GM19395 (cell line): ENCODE results near the gene GKAP1.
"Not testable (repeated sequence)": the region's sequence is repeated elsewhere in the genome, so short reads cannot be mapped to it uniquely, and the experiment has no call there.

ENCODE experiments used
- ATAC-seq: cut with Tn5 transposase; IDR thresholded peaks from one replicate; pipeline ENCODE4 v1.9.1; 2021; ENCODE audit warnings: mild to moderate bottlenecking, moderate library complexity; ENCODE audit not compliant: unreplicated experiment

The GKAP1 gene

GRCh38 chr9:83733739-83734138 lies 83.8 kb downstream of the GKAP1 start:
- no peak for ATAC-seq

DNA sequence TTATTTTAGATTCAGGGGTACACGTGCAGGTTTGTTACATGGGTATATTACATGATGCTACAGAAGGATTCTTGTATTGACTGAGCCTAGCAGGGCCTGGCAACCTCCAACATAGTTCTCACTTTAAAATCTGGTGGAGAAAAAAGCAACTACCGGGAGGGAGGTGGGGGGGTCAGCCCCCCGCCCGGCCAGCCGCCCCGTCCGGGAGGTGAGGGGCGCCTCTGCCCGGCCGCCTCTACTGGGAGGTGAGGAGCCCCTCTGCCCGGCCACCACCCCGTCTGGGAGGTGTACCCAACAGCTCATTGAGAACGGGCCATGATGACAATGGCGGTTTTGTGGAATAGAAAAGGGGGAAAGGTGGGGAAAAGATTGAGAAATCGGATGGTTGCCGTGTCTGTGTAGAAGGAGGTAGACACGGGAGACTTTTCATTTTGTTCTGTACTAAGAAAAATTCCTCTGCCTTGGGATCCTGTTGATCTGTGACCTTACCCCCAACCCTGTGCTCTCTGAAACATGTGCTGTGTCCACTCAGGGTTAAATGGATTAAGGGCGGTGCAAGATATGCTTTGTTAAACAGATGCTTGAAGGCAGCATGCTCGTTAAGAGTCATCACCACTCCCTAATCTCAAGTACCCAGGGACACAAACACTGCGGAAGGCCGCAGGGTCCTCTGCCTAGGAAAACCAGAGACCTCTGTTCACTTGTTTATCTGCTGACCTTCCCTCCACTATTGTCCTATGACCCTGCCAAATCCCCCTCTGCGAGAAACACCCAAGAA lies 88.8 kb downstream of the GKAP1 start:
- ATAC-seq: not testable (repeated sequence)

GRCh38 chr9:83724436-83724835 lies 93.1 kb downstream of the GKAP1 start:
- ATAC-seq: no peak

DNA sequence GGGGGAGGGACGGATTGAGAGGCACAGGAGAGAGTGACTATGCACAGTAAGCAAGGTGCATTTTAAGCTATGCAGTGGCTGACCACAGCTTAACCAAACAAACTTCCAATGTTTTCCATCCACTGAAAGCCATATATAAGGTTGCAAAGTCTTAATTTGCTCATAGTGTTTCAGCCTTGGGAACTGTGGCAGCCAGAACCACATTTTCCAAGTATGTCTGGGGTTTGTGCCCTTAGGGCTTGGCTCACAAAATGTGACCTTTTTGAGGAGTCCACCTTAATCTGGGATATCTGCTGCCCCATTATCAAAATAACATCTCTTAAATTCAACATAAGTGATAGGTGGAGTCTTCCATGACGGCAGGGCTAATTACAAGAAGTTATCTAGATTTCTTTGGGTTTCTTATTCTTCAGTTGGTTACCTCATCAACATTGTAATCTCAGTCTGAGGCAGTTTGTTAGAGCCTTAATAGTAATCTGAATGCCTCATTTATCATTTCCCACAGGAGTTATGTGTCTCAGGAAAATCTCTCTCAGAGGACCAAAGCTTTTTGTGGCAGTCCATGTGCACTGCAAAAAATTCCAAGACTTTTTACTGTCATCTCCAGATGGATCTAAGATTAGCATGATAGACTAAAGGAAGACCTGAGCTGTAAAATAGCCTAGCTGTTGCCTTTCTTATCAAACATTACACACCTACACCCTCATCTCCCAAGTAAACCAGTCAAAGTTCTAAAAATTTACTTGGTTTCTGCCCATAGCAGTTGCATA lies 94.7 kb downstream of the GKAP1 start:
- ATAC-seq: no peak

GRCh38 chr9:83721509-83721908 lies 96.1 kb downstream of the GKAP1 start:
- ATAC-seq: no peak

GRCh38 chr9:83715794-83716193 lies 101.8 kb downstream of the GKAP1 start:
- ATAC-seq: no peak

GRCh38 chr9:83715221-83715620 lies 102.3 kb downstream of the GKAP1 start:
- no peak for ATAC-seq

DNA sequence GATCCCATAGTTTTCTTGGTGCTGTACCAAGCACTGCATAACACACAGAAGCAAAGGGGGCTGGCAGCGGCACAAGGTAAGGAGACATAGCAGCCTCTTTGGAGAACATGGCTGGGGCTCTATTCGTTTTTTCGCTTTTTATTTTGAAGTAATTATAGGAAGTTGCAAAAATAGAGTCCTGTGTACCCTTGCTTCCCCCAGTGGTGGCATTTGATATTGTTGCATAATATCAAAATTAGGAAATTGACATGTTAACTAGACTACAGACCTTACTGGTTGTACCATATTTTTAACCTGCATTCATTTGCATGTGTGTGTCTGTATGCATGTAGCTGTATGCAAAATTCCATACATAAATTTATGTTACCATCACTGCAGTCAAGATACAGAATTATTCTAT lies 103.2 kb downstream of the GKAP1 start:
- ATAC-seq: no peak

DNA sequence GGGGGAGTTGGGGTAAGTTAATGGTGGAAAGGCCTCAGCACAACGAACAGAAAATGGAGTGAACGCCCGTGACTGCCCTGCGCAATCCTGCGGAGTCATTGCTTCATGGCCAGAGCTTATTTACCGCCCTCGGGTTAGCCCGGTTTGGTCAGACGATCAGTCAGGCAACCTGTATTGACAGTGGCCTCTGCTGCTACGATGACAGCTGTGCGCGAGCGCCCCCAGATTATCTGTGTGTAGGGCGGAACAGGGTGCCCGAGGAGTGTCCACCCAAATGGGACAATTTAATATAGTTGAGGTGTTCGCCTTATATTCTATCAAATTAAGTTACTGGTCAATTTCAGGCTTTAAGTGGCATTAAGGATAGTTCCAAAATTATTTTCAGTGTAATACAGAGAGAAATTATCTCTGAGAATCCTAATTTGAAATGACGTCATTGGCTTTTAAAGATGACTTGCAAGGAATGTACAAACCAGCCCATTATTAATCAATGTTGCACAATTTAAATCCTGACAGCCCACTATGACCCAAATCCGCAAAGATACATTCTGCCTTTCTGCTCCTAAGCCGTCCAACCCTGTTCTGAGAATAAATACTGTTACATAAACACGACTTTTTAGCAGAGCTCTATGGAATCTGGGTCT lies 108.9 kb downstream of the GKAP1 start:
- peak; percentile 62 for ATAC-seq

DNA sequence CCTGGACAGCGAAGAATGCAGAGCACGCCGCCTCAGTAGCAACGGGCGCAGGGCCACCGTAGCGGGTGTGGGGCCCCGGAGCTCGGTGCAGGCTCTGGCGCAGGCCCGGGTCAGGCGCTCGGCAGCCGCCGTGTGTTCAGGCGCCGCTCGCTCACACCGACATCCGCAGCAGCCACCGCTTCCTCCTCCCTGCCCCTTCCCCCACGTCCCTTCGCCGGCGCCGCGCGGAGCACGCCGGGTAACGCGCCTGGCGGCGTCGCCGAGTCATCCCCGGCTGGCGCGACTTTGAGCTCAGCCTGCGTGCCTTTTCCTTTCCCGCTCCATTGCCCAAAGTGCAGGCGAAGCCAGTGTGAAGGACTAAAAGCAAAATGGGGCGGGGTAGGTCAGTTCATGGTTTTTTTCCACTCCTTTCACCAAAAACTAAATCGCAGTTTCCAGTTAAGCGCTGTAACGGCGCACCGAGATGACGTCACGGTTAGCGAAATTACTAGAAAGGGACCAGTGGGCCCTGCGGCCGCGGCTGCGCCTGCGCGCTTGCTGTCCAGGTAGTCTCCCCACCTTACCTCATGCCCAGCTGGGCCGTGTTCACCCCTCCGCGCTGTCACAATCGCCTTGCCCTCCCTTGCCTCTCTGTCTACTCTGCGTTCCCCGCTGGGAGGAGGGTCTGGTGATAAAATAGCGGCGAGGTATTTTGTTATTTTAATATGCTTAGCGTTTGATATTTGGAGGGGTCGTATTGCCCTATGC lies 109.6 kb downstream of the GKAP1 start, which contains the start of gene UBQLN1:
UBQLN1 (minus strand) TSS at position 191 of the 747 bp plus-strand sequence. CDS start 279 bp downstream, outside the sequence.
- ATAC-seq: peak; percentile 81

GRCh38 chr9:83707518-83707767 lies 110.1 kb downstream of the GKAP1 start:
- ATAC-seq: peak; percentile 61

DNA sequence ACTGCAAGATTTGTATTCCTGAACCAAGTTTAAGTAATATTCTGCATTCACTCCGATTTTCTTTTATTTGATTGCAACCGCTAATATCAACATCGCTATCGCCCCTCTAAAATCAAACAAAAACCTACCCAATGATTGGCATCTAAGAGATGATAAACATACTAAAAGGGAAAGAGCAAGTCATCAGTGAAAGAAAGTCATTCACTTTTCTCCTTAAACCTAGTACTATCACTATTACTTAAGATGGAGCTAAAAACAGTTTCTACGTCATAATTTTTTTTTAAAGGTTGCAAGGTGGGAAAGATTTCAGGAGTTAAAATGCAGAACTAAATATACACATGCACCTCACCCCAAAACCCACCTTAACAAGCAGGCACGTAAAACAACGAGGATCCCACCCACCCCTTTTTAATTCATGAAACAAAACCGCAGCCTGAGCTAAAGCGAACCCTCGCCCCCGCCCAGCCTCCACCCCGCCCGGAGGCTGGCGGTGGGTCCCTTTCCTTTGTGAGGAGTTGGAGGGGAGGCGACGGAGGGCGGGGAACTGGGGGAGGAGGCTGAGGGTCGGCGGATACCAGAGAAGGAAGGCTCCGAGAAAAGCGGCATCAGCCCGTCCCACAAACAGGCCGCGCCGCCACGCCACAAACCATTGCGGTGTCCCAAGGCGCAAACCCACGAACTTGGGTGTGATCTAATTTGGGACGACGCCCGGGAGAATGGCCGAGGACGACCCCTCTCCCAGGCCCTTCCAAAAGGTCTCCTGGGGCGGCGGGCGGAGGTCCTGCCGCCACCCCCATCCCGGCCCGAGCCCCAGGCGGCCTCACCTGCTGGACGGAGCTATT lies 110.7 kb downstream of the GKAP1 start:
- ATAC-seq: peak; percentile 26

DNA sequence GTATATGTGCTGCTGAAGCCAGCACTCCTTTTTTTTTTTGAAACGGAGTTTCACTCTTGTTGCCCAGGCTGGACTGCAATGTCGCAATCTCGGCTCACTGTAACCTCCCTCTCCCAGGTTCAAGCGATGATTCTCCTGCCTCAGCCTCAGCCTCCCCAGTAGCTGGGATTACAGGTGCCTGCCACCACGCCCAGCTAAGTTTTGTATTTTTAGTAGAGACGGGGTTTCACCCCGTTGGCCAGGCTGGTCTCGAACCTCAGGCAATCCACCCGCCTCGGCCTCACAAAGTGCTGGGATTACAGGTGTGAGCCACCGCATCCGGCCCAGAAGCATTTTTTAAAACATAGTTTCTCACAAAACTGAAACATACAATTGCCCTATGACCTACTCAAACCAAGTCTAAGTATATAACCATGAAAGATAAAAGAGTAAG lies 112.3 kb downstream of the GKAP1 start:
- not testable (repeated sequence) for ATAC-seq

DNA sequence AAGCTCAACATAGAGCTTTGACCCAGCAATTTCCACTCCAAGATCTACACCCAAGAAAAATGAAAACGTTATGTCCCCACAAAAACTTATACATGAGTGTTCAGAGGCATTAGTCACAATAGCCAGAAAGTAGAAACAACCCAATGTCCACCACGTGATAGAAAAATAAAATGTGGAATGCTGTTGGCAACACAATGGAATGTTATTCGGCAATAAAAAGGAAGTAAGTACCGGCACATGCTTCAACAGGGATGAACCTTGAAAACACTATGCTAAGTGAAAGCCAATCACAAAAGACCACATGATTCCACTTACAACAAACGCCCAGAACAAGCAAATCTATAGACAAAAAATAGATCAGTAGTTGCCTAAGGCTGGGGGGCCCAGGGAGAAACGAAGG lies 115.8 kb downstream of the GKAP1 start:
- no peak for ATAC-seq

- ATAC-seq: no peak
These were observed 116.3 kb downstream of the GKAP1 start for GRCh38 chr9:83701286-83701685.

DNA sequence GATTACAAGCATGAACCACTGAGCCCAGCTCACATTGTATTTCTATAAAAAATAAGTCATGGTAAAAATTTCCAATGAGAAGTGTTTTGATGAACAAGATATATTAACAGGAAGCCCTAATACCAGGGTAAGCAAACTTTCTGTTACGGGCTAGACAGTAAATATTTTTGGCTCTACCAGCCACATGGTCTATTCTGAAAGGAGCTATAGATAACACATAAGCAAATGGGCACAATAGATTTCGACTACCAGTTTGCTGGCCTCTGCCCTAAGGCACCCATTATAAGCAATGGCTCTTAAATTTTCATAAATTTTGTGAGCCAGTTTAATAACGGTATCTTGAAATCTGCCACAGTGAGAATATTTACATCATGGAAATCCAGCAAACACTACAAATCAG lies 118.0 kb downstream of the GKAP1 start:
- peak; percentile 45 for ATAC-seq

DNA sequence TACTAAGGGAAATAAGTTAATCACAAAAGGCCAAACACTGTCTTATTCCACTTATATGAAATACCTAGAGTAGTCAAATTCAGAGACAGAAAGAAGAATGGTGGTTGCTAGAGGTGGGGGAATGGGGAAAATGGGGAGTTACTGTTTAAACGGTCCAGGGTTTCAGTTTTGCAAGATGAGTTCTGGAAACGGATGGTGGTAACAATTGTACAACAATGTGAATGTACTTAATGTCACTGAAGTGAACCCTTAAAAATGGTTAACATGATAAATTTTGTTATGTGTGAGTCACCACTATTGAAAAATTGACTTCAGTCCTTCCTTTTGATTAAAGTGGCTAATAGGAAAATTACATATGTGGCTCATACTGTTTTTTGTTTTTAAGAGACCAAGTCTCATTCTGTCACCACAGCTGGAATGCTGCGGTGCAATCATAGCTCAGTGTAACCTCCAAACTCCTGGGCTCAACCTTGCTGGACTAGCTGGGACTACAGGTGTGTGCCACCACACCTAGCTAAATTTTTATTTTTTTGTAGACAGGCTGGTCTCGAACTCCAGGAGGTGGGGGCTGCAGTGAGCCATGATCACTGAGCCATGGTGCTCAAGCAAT lies 118.5 kb downstream of the GKAP1 start:
- peak; percentile 60 for ATAC-seq

- ATAC-seq: no peak
These were observed 126.1 kb downstream of the GKAP1 start for GRCh38 chr9:83691492-83691891.
